WTC11 (cell line): ENCODE measurements around the gene SLC31A1. TPM values are rescaled to one million over a fixed set of nuclear protein-coding genes. Genes with fewer than 3 reads are reported as not detected.

Source experiments
- ATAC-seq: fragments of 200-7000 bp; cut with Tn5 transposase; 2 replicates; pipeline ENCODE4 v1.10.0; 2021; ENCODE audit warnings: mild to moderate bottlenecking, moderate library complexity
- CTCF ChIA-PET: fragments of 300-600 bp; sonication (Branson Sonifier 250); formaldehyde crosslinking; loops from one replicate; lab custom pipeline; 2021; ENCODE audit warnings: antibody characterized with exemption; lab: Charles Lee
- POLR2A ChIA-PET: fragments of 350-600 bp; sonication (Branson Sonifier 250); formaldehyde crosslinking; loops from one replicate; lab custom pipeline; 2021; ENCODE audit warnings: antibody characterized with exemption; lab: Charles Lee
- DNase-seq: peaks from one replicate; pipeline ENCODE4 v3.0.0; 2021; ENCODE audit warnings: low spot score
- H3K27ac Mint-ChIP-seq: 2 replicates; pipeline ENCODE4 v1.8.0; 2021; ENCODE audit warnings: mixed read lengths
- H3K27me3 Mint-ChIP-seq: 2 replicates; pipeline ENCODE4 v1.8.0; 2021; ENCODE audit warnings: low read depth, mild to moderate bottlenecking, moderate library complexity, mixed read lengths
- H3K36me3 Mint-ChIP-seq: 2 replicates; pipeline ENCODE4 v1.8.0; 2021; ENCODE audit warnings: mixed read lengths
- H3K4me1 Mint-ChIP-seq: 2 replicates; pipeline ENCODE4 v1.8.0; 2022; ENCODE audit warnings: mixed read lengths
- H3K4me3 Mint-ChIP-seq: 2 replicates; pipeline ENCODE4 v1.8.0; 2021; ENCODE audit warnings: mild to moderate bottlenecking, moderate library complexity, mixed read lengths
- H3K9me3 Mint-ChIP-seq: 2 replicates; pipeline ENCODE4 v1.8.0; 2021; ENCODE audit warnings: mixed read lengths
- ATF3 ChIP-seq: sonication (generic); formaldehyde crosslinking; conservative IDR thresholded peaks from 2 replicates; pipeline ENCODE4 v1.8.1; 2022; ENCODE audit warnings: mild to moderate bottlenecking, missing genetic modification reagents
- CREM ChIP-seq: sonication (generic); formaldehyde crosslinking; IDR thresholded peaks from 2 replicates; pipeline ENCODE4 v1.8.1; 2022; ENCODE audit warnings: mild to moderate bottlenecking, missing genetic modification reagents, moderate library complexity
- ELF4 ChIP-seq: sonication (generic); formaldehyde crosslinking; IDR thresholded peaks from 2 replicates; pipeline ENCODE4 v1.8.1; 2022; ENCODE audit warnings: low read depth, mild to moderate bottlenecking, moderate library complexity, missing genetic modification reagents
- EMX1 ChIP-seq: fragments of 250-450 bp; sonication (Bioruptor Pico); IDR thresholded peaks from 2 replicates; pipeline ENCODE4 v1.8.0; 2021; ENCODE audit warnings: mild to moderate bottlenecking
- FOXJ3 ChIP-seq: sonication (generic); formaldehyde crosslinking; IDR thresholded peaks from 2 replicates; pipeline ENCODE4 v1.9.0; 2021; ENCODE audit warnings: missing genetic modification reagents, mild to moderate bottlenecking, borderline replicate concordance
- FOXK1 ChIP-seq: sonication (generic); formaldehyde crosslinking; IDR thresholded peaks from 2 replicates; pipeline ENCODE4 v1.8.0; 2022; ENCODE audit warnings: mild to moderate bottlenecking, moderate library complexity, missing genetic modification reagents
- JAZF1 ChIP-seq: fragments of 250-450 bp; sonication (Bioruptor Pico); IDR thresholded peaks from 2 replicates; pipeline ENCODE4 v1.9.0; 2021; ENCODE audit warnings: moderate library complexity, mild to moderate bottlenecking, inconsistent platforms
- MAX ChIP-seq: sonication (generic); formaldehyde crosslinking; IDR thresholded peaks from 2 replicates; pipeline ENCODE4 v1.8.0; 2022; ENCODE audit warnings: mild to moderate bottlenecking, missing genetic modification reagents
- MLX ChIP-seq: sonication (generic); formaldehyde crosslinking; IDR thresholded peaks from 2 replicates; pipeline ENCODE4 v1.8.1; 2023; ENCODE audit warnings: mild to moderate bottlenecking, missing genetic modification reagents, moderate library complexity
- NFE2L1 ChIP-seq: sonication (generic); formaldehyde crosslinking; IDR thresholded peaks from 2 replicates; pipeline ENCODE4 v1.8.1; 2023; ENCODE audit warnings: missing genetic modification reagents
- NR1H2 ChIP-seq: sonication (generic); formaldehyde crosslinking; IDR thresholded peaks from 2 replicates; pipeline ENCODE4 v1.9.0; 2021; ENCODE audit warnings: mild to moderate bottlenecking, moderate library complexity, missing genetic modification reagents
- NR2C2 ChIP-seq: sonication (generic); formaldehyde crosslinking; IDR thresholded peaks from 2 replicates; pipeline ENCODE4 v1.8.0; 2022; ENCODE audit warnings: mild to moderate bottlenecking, missing genetic modification reagents
- NR3C1 ChIP-seq: sonication (generic); formaldehyde crosslinking; conservative IDR thresholded peaks from 2 replicates; pipeline ENCODE4 v1.8.1; 2023; ENCODE audit warnings: low read depth, mild to moderate bottlenecking, missing genetic modification reagents
- OVOL2 ChIP-seq: fragments of 250-450 bp; sonication (Bioruptor Pico); IDR thresholded peaks from 2 replicates; pipeline ENCODE4 v1.9.0; 2021; ENCODE audit warnings: mild to moderate bottlenecking, borderline replicate concordance
- PRRX2 ChIP-seq: fragments of 250-450 bp; sonication (Bioruptor Pico); IDR thresholded peaks from 2 replicates; pipeline ENCODE4 v1.8.0; 2021; ENCODE audit warnings: mild to moderate bottlenecking
- SMAD3 ChIP-seq: sonication (generic); formaldehyde crosslinking; IDR thresholded peaks from 2 replicates; pipeline ENCODE4 v1.8.0; 2022; ENCODE audit warnings: missing genetic modification reagents, mild to moderate bottlenecking, borderline replicate concordance
- STAT6 ChIP-seq: sonication (generic); formaldehyde crosslinking; conservative IDR thresholded peaks from 2 replicates; pipeline ENCODE4 v1.8.1; 2023; ENCODE audit warnings: mild to moderate bottlenecking, low read depth, missing genetic modification reagents, moderate library complexity
- ZBTB21 ChIP-seq: sonication (generic); formaldehyde crosslinking; IDR thresholded peaks from 2 replicates; pipeline ENCODE4 v1.8.1; 2023; ENCODE audit warnings: mild to moderate bottlenecking, missing genetic modification reagents, borderline replicate concordance
- ZNF232 ChIP-seq: sonication (generic); formaldehyde crosslinking; IDR thresholded peaks from 2 replicates; pipeline ENCODE4 v1.8.0; 2022; ENCODE audit warnings: mild to moderate bottlenecking, missing genetic modification reagents
- ZNF423 ChIP-seq: fragments of 250-450 bp; sonication (Bioruptor Pico); IDR thresholded peaks from 2 replicates; pipeline ENCODE4 v2.1.2; 2022; ENCODE audit warnings: mild to moderate bottlenecking, moderate library complexity
- ZNF671 ChIP-seq: fragments of 250-450 bp; sonication (Bioruptor Pico); IDR thresholded peaks from 2 replicates; pipeline ENCODE4 v1.8.0; 2021; ENCODE audit warnings: mild to moderate bottlenecking
- total RNA-seq: library from RNA; stranded (reverse); gene quantifications from 3 replicates; pipeline ENCODE4 v1.2.3, GENCODE V29; 2021
- TF ChIP-seq, protein P1 (sequence below): sonication (generic); formaldehyde crosslinking; IDR thresholded peaks from 2 replicates; pipeline ENCODE4 v1.8.1; 2022; ENCODE audit warnings: low read depth, mild to moderate bottlenecking, moderate library complexity, missing genetic modification reagents, borderline replicate concordance
- TF ChIP-seq, protein P2 (sequence below): sonication (generic); formaldehyde crosslinking; IDR thresholded peaks from 2 replicates; pipeline ENCODE4 v1.8.1; 2023; ENCODE audit warnings: mild to moderate bottlenecking, moderate library complexity, missing genetic modification reagents
- TF ChIP-seq, protein P3 (sequence below): fragments of 250-450 bp; sonication (Bioruptor Pico); IDR thresholded peaks from 2 replicates; pipeline ENCODE4 v1.8.0; 2021; ENCODE audit warnings: mild to moderate bottlenecking

Gene SLC31A1
- total RNA-seq, 1 experiment from 2014 or later, result 43.9 TPM

DNA sequence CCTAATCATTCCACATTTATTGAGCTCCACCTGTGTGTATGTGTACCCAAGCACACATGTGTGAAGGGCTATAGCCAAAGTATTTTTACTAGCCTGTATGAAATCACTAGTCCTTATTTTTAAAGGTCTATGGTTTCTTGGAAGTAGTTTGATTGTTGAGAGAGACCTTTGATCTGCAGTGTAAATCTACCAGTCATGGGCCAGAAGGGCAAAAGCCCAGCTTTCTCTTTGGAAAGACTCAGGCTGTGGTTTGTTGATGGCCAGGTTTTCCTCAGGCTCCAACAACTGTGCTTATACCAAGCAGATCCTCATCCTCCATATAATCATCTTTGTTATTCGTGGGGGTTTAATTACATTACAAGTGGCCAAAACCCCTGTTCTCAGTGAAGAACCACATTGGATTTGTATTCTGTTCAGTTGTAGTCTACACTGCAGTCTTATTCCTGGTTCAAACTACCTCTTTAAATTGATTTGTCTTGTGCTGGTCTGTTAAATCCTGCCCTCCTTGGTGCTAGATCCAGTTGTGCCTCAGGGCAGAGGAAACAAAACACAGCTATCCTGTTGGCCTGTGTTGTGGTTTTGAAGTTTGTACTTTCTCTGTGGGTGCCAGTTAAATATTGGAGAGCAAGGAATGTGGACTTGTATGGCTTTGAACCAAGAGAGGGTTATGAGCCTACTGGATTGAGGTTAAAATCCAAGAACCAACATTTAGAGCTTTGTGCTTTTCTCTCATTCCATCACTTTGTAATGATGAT is 40.8 kb downstream of the SLC31A1 start:
- Mint-ChIP-seq H3K36me3 (peaks cover 32% of the 10 kb centered on the region), H3K9me3 (no peaks in the 10 kb centered on the region), H3K27ac (no peak overlapping the region), H3K27me3 (no peaks in the 10 kb centered on the region), H3K4me1 (no peaks in the 10 kb centered on the region), H3K4me3 (no peak overlapping the region)
- TF ChIP-seq JAZF1 (CRISPR knock-in tag), result no peak
- no peak for TF ChIP-seq MLX (CRISPR knock-in tag)
- no peak for TF ChIP-seq NR3C1 (CRISPR knock-in tag)
- TF ChIP-seq NFE2L1 (CRISPR knock-in tag), result no peak
- TF ChIP-seq ZNF232, result no peak
- TF ChIP-seq SMAD3 (CRISPR knock-in tag), result no peak
- no peak for TF ChIP-seq PRRX2 (CRISPR knock-in tag)
- no peak for TF ChIP-seq FOXJ3 (CRISPR knock-in tag)
- no peak for TF ChIP-seq NR2C2 (CRISPR knock-in tag)
- TF ChIP-seq ZNF671 (CRISPR knock-in tag), result no peak
- no peak for TF ChIP-seq NR1H2 (CRISPR knock-in tag)
- no peak for TF ChIP-seq STAT6
- no peak for TF ChIP-seq ELF4 (CRISPR knock-in tag)
- no peak for TF ChIP-seq CREM (CRISPR knock-in tag)
- no peak for TF ChIP-seq MAX (CRISPR knock-in tag)
- TF ChIP-seq FOXK1, result no peak
- TF ChIP-seq, protein P1, sequence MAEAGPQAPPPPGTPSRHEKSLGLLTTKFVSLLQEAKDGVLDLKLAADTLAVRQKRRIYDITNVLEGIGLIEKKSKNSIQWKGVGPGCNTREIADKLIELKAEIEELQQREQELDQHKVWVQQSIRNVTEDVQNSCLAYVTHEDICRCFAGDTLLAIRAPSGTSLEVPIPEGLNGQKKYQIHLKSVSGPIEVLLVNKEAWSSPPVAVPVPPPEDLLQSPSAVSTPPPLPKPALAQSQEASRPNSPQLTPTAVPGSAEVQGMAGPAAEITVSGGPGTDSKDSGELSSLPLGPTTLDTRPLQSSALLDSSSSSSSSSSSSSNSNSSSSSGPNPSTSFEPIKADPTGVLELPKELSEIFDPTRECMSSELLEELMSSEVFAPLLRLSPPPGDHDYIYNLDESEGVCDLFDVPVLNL (CRISPR knock-in tag), result no peak
- TF ChIP-seq ZNF423 (CRISPR knock-in tag), result no peak
- no peak for TF ChIP-seq ZBTB21 (CRISPR knock-in tag)
- DNase-seq, result no peak
- no peak for ATAC-seq
- POLR2A ChIA-PET, result no interaction called here
- CTCF ChIA-PET, result interaction anchor here (1.0 to 1.4 kb wide), 2 partner anchors 13 to 111 kb away, joined by 3 to 5 read pairs; partner anchors contain the start of genes CDC26, PRPF4 and SLC31A2

DNA sequence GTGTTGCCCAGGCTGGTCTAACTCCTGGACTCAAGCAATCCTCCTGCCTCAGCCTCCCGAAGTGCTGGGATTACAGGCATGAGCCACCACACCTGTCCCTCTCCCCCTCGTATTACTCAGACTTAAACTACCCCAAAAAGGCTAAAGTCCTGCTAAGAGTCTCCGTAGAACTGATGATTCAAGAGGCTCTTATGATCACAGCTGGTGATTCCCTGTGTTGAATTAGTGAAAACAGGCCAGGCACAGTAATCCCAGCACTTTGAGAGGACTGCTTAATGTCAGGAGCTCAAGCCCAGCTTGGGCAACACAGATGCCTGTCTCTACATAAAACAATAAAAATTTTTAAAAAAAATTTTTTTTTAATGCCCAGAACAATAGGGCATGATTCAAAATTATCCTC is 44.8 kb downstream of the SLC31A1 start:
- POLR2A ChIA-PET, result no interaction called here
- CTCF ChIA-PET, result no interaction called here
- ATAC-seq, result no peak
- Mint-ChIP-seq H3K36me3 (peaks cover 31% of the 10 kb centered on the region), H3K4me3 (no peak overlapping the region), H3K27me3 (no peaks in the 10 kb centered on the region), H3K9me3 (no peaks in the 10 kb centered on the region), H3K4me1 (no peaks in the 10 kb centered on the region), H3K27ac (no peak overlapping the region)
- no peak for DNase-seq
- no peak for TF ChIP-seq ATF3 (CRISPR knock-in tag)
- TF ChIP-seq, protein P2, sequence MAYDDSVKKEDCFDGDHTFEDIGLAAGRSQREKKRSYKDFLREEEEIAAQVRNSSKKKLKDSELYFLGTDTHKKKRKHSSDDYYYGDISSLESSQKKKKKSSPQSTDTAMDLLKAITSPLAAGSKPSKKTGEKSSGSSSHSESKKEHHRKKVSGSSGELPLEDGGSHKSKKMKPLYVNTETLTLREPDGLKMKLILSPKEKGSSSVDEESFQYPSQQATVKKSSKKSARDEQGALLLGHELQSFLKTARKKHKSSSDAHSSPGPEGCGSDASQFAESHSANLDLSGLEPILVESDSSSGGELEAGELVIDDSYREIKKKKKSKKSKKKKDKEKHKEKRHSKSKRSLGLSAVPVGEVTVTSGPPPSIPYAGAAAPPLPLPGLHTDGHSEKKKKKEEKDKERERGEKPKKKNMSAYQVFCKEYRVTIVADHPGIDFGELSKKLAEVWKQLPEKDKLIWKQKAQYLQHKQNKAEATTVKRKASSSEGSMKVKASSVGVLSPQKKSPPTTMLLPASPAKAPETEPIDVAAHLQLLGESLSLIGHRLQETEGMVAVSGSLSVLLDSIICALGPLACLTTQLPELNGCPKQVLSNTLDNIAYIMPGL (CRISPR knock-in tag), result no peak
- TF ChIP-seq FOXJ3 (CRISPR knock-in tag), result no peak
- TF ChIP-seq NR1H2 (CRISPR knock-in tag), result no peak
- TF ChIP-seq, protein P3, sequence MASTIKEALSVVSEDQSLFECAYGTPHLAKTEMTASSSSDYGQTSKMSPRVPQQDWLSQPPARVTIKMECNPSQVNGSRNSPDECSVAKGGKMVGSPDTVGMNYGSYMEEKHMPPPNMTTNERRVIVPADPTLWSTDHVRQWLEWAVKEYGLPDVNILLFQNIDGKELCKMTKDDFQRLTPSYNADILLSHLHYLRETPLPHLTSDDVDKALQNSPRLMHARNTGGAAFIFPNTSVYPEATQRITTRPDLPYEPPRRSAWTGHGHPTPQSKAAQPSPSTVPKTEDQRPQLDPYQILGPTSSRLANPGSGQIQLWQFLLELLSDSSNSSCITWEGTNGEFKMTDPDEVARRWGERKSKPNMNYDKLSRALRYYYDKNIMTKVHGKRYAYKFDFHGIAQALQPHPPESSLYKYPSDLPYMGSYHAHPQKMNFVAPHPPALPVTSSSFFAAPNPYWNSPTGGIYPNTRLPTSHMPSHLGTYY (CRISPR knock-in tag), result no peak
- no peak for TF ChIP-seq ZNF671 (CRISPR knock-in tag)
- no peak for TF ChIP-seq EMX1 (CRISPR knock-in tag)
- TF ChIP-seq OVOL2 (CRISPR knock-in tag), result no peak
- TF ChIP-seq FOXK1, result no peak
